Embryonic facial prominence (tissue), 1 donor: ENCODE data around the gene KERA.
"Not testable (repeated sequence)": the region's sequence is repeated elsewhere in the genome, so short reads cannot be mapped to it uniquely, and the experiment has no call there.

Experiments used
- DNase-seq: peaks from one replicate; pipeline ENCODE4 v3.0.0-alpha.2; 2016; ENCODE audit errors: extremely low spot score

KERA gene, protein sequence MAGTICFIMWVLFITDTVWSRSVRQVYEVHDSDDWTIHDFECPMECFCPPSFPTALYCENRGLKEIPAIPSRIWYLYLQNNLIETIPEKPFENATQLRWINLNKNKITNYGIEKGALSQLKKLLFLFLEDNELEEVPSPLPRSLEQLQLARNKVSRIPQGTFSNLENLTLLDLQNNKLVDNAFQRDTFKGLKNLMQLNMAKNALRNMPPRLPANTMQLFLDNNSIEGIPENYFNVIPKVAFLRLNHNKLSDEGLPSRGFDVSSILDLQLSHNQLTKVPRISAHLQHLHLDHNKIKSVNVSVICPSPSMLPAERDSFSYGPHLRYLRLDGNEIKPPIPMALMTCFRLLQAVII

GRCh38 chr12:91057368-91058165 lies at the start of gene KERA:
KERA (minus strand) TSS chr12:91058024; CDS start chr12:91056281, 1,743 bp downstream.
- DNase-seq, result no peak

DNA sequence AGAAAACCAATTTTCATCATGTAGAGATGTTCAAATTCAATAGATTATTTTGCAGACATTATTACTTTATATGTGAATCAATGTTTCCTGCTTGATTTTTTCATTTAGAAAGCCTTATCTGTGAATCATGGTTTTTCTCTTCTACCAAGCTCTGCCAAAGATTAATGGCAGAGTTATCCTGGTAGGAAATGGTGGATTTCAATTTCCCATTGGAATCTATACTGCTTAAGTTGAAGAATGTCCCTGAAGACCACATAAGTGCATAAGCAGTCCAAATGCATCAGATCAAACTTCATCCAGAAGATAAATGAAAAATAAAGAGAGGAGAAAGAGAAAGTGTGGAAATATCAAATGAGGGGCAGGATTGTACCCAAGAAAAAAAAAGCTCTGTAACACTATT lies 48.5 kb upstream of the KERA start:
- no peak for DNase-seq

DNA sequence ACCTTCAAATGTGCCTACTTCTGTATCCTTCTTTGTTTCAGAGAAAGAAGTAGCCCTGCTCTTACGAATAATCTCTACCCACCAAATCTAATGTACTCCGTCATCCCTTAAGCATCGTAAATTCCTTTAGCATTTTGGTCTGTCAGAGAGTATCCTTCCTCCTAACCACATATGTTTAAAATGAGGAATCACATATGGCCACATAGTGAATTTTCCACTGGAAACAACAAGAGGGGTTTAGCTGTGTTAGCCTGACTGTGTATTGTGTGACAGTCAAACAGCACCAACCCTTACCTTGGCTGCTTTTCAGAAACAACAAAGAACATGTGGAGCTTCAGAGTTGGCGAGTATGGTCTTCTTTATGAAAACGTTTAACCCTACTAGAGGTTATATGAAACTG lies 48.0 kb upstream of the KERA start:
- no peak for DNase-seq

DNA sequence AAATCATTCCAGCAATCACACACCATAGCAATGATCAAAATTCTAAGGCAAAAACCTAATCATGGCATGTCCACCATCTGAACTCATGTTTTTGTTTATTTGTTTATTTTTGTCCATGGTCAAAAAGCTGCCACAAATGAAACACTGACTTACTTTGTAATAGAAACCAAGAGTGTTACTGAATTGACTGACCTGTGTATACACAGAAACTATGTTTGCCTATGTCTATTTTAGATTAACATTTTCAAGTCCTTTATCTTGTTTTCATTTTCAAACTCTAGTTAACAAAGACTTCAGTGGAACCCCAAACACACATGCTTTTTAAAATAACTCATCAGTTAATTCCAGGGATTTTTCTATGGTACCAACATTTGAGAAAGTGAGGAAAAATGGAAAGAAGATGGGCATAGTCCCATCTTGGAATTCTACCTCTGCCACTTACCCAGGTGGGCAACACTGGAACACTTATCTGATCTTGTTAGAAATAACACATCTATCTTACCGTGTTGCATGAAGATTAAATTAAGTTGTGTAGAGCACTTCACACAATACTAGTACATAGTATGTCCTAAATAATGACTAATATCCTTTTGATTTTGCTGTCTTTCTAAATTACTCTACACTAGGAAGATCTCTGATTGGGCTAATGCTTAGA lies 47.1 kb upstream of the KERA start:
- no peak for DNase-seq

- DNase-seq, result no peak
Observed at GRCh38 chr12:91103624-91104023, 45.8 kb upstream of the KERA start.

GRCh38 chr12:91103101-91103500 lies 45.3 kb upstream of the KERA start:
- DNase-seq, result no peak

DNA sequence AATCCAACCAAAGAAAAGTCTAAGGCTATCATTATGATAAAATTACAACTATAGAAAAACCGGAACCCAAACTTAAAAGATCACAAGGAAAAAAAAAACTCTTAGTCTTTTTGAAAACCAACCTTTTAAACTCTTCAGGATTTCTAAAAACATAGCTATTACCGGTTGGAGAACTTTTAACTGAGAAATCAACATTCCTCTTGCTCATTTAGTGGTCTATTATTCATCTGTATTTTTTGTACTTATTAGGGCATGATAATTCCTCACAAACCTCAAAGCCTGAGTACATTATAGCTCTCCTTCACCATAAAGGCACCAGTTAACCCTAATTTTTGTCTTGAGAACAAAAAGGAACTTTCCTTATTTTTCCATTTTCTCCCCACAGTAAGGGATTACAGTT lies 43.1 kb upstream of the KERA start:
- no peak for DNase-seq

DNA sequence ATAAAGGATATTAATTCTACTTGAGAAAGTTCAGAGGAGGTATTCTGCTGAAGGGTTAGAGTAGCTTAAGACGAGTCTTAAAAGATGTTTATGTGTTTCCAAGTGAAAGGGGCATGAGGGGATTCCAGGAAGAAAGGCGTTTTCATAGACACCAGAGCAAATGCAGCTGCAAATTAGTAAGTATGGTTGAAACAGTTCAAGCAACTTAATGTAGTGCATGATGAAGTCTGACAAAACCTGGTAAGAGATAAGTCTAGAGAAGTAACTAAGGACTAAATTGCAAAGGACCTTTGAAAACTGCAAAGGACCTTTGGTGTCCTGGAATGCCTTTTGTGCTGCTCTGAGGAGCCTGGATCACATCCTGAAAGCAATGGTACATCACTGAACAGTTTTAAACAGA lies 42.0 kb upstream of the KERA start:
- no peak for DNase-seq

GRCh38 chr12:91099341-91099740 lies 41.5 kb upstream of the KERA start:
- no peak for DNase-seq

- no peak for DNase-seq
Observed at GRCh38 chr12:91098941-91099340, 41.1 kb upstream of the KERA start.

- no peak for DNase-seq
Observed at GRCh38 chr12:91098461-91098860, 40.6 kb upstream of the KERA start.

DNA sequence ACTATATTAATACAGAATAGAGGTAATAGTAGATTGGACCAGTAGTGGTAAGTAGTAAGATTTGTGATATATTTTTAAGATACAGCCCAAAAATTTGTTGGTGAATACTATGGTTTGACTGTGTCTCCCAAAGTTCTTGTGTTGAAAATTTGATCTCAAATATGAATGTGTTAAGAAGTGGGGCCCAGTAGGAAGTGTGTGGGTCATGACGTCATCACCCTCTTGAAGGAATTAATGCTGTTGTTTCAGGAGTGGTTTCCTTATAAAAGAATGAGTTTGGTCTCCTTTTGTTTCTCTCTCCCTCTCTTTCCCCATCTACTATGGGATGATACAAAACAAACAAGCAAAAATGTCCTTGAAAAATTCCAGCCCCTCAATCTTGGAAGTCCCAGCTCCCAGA lies 37.1 kb upstream of the KERA start:
- no peak for DNase-seq

DNA sequence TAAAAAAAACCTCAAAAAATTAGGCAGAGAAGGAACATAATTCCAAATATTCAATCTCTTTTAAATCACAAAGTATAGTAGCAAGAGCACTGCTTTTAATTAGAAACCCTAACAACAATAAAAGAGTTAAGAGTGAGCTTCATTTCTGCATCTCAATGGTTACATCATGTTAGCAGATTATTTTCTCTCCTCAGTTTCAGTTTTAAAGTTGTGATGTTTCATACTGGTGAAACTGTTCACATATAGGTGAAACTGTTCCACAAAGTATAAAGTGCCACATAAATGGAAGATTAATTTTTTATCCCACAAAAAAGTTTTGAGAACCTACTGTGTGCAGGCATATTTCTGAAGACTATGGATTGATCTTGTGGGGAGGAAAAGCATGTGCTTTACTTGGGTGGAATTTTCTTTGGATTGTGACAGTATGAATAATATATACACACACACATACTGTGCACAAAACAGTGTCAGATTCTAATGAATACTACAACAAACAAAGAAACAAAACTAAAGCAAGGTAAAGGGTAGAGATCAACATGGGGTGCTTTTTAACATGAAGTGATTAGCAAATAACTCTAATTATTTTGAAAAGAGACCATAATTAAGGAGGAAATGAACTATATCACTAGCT lies 36.3 kb upstream of the KERA start:
- DNase-seq, result no peak

DNA sequence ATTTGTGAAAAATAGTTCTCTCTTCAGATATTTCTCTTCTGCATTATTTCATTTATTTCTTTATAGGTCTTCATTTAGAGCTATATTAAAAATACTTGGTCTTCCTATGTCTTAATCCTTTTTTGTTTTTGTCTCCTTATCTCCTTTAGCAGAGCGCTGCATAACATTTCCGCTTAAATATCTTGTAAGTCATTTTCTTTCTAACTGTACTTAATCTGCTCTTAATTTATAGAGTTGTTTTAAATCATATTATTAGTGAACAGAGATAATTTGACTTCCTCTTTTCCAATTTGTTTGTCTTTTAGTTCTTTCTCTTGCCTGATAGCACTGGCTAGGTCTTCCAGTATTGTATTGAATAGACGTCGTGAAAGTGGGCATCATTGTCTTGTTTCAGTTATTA lies 35.5 kb upstream of the KERA start:
- no peak for DNase-seq

DNA sequence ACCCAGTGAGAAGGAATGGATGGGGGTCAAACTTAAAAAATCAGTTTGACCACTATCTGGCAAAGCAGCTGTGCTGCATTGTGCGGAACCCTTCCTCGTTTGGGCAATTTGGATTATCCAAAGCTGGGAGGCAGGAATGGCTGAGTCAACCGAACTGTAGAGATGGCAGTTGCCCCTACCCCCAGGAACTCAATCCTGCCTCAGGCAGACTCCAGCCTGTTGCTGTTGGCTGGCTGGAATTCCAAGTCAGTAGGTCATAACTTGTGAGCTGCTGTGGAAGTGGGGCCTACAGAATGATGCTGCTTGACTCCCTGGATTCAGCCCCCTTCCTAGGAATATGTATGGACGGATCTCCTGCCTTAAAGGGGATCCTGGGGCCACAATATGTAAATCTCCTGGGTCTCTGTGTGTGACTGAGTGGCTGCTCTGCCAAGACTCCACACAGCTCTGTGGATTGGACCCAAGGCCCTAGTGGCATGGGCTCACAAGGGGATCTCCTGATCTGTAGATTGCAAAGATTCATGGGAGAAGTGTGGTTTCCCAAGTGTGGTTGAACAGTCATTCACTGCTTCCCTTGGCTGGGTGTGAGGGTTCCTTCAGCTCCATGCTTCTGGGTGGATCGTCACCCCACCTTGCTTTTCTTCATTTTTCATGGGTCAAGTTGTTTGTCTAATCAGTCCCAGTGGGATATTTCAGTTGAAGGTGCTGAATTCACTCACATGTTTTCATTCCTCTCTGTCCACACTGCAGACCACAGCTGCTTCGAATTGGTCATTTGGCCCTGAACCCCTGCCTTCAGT lies 34.3 kb upstream of the KERA start:
- DNase-seq, result no peak

DNA sequence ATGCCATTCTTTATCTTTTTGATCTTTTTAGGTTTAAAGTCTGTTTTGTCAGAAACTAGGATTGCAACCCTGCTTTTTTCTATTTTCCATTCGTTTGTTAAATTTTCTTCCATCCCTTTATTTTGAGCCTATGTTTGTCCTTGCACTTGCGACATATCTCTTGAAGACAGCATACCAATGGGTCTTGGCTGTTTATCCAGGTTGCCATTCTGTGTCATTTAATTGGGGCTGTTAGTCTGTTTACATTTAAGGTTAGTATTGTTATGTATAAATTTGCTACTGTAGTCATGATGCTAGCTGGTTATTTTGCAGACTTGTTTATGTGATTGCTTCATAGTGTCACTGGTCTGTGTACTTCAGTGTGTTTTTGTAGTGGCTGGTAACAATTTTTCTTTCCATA lies 32.1 kb upstream of the KERA start:
- DNase-seq, result not testable (repeated sequence)

- no peak for DNase-seq
Observed at GRCh38 chr12:91080041-91080440, 22.2 kb upstream of the KERA start.

DNA sequence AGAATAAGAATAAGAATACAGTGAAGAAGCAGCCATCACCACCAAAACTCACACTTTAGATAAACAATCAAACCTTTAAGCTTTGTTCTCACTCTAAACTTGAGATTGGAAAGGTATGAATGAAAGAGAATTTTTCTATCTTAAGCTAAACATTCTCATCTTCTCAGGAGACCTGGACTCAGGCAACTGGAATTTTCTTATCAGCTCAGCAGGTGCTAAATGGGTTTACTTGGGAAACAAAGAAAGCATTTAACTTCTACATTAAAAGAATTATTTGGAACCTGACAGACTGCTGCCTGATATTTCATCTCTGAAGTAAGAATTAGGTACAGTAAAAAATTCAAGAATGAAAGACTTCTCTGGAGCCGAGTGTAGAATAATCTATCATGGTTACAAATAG lies 20.7 kb upstream of the KERA start:
- no peak for DNase-seq

DNA sequence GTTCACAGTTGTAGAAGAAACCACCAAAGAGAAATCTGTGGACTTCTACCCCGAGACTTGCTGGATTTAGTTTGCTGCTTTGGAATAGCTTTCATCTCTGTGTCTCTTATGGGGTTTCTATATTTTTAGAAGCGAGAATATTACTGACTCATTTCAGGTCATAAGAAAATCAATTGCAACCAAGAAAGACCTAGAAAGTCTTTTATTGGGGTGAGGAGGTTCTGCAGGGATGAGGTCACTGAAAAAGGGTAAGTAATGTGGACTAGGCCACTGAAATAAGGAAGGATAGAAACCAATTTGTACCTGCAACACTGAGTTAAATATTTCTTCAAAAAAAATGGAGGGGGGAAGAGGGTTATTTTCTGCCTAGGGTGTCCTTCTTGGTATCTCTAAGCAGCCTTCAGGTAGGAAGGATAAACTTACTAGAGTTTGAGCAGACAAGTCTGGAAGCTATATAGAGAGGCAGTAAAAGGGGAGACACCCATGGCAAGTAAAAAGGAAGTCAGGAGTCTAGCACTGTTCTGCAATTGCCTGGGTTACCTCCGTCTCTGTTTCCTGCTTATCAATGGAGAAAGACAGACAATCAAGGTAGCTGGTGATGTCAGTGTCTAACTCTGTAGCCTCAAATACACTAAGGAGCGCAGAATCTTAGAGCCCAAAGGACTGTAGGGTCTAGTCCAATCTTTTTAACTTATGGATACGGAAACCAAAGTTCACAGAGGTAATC lies 19.6 kb upstream of the KERA start:
- DNase-seq, result no peak

- DNase-seq, result no peak
Observed at GRCh38 chr12:91074851-91075250, 17.0 kb upstream of the KERA start.
